HTERT RPE-1 (cell line): ENCODE measurements around the gene LAMA3.

ENCODE experiments used
- in situ Hi-C: fragments of 300-500 bp; cut with MboI; formaldehyde crosslinking; loops from 4 replicates; pipeline ENCODE4 v1.14.3; 2020; ENCODE audit warnings: low sequenced_read_pairs

LAMA3 gene

GRCh38 chr18:23689031-23689615, at the start of gene LAMA3:
Gene LAMA3, plus strand, starts transcription at chr18:23689453. Its CDS starts 231 bp downstream, at chr18:23689684.
- in situ Hi-C loops: no loop called here

GRCh38 chr18:23640052-23640451, 49.2 kb upstream of the LAMA3 start:
- in situ Hi-C loops: no loop called here

GRCh38 chr18:23641143-23641720, 48.0 kb upstream of the LAMA3 start:
- in situ Hi-C loops: no loop called here

GRCh38 chr18:23641937-23642666, 47.2 kb upstream of the LAMA3 start:
- in situ Hi-C loops: no loop called here

- in situ Hi-C loops: no loop called here
These were observed 45.3 kb upstream of the LAMA3 start for GRCh38 chr18:23643815-23644490.

GRCh38 chr18:23645568-23646175, 43.6 kb upstream of the LAMA3 start:
- in situ Hi-C loops: no loop called here

GRCh38 chr18:23646282-23646681, 43.0 kb upstream of the LAMA3 start:
- in situ Hi-C loops: no loop called here

- in situ Hi-C loops: no loop called here
These were observed 40.8 kb upstream of the LAMA3 start for GRCh38 chr18:23648456-23648855.

- in situ Hi-C loops: no loop called here
These were observed 40.2 kb upstream of the LAMA3 start for GRCh38 chr18:23648940-23649607.

- in situ Hi-C loops: no loop called here
These were observed 38.0 kb upstream of the LAMA3 start for GRCh38 chr18:23650968-23651927.

GRCh38 chr18:23652232-23652631, 37.0 kb upstream of the LAMA3 start:
- in situ Hi-C loops: no loop called here

GRCh38 chr18:23658285-23658684, 31.0 kb upstream of the LAMA3 start:
- in situ Hi-C loops: no loop called here

- in situ Hi-C loops: no loop called here
These were observed 27.4 kb upstream of the LAMA3 start for GRCh38 chr18:23661735-23662308.

GRCh38 chr18:23662309-23663263, 26.7 kb upstream of the LAMA3 start, which contains the start of gene ANKRD29:
Gene ANKRD29, minus strand, starts transcription at chr18:23662911. Its CDS starts 181 bp downstream, at chr18:23662730.
- in situ Hi-C loops: no loop called here

GRCh38 chr18:23664674-23665073, 24.6 kb upstream of the LAMA3 start:
- in situ Hi-C loops: no loop called here

- in situ Hi-C loops: no loop called here
These were observed 22.1 kb upstream of the LAMA3 start for GRCh38 chr18:23667114-23667513.

- in situ Hi-C loops: no loop called here
These were observed 20.5 kb upstream of the LAMA3 start for GRCh38 chr18:23668731-23669130.

GRCh38 chr18:23669202-23669766, 20.0 kb upstream of the LAMA3 start:
- in situ Hi-C loops: no loop called here
